Heart left ventricle (tissue), 16 donors: ENCODE results near the gene CFAP46. TPM values are rescaled to one million over a fixed set of nuclear protein-coding genes. Genes with fewer than 3 reads are reported as not detected.

ENCODE experiments used
- ATAC-seq, 4 donors: fragments of 200-7000 bp; cut with Tn5 transposase; one replicate each; pipeline ENCODE4 v1.9.1; 2020 to 2022; ENCODE audit warnings: moderate library complexity in 4 of 4, mild to moderate bottlenecking in 3 of 4, moderate number of reproducible peaks in 1 of 4
- DNase-seq, 5 donors: peaks; one replicate each; pipeline ENCODE4 v3.0.0-alpha.2; 2020
- H3K27ac ChIP-seq, 12 donors: fragments of 200-600 bp; sonication (generic) in 4 of 12; one replicate each; pipeline versions ENCODE4 v1.5.0 to v1.8.0; 2016 to 2022; ENCODE audit warnings: mild to moderate bottlenecking in 2 of 12
- H3K27me3 ChIP-seq, 9 donors: fragments of 200-600 bp; sonication (generic) in 2 of 9; one replicate each; pipeline versions ENCODE4 v1.5.1 to v1.8.0; 2016 to 2022; ENCODE audit warnings: mild to moderate bottlenecking in 3 of 9
- H3K36me3 ChIP-seq, 9 donors: fragments of 200-600 bp; sonication (generic) in 2 of 9; one replicate each; pipeline versions ENCODE4 v1.5.0 to v1.8.0; 2018 to 2022; ENCODE audit warnings: mild to moderate bottlenecking in 2 of 9
- H3K4me1 ChIP-seq, 12 donors: fragments of 200-600 bp; sonication (generic) in 4 of 12; one replicate each; pipeline versions ENCODE4 v1.5.0 to v1.8.0; 2016 to 2022; ENCODE audit warnings: mild to moderate bottlenecking in 3 of 12
- H3K4me3 ChIP-seq, 12 donors: fragments of 200-600 bp; sonication (generic) in 4 of 12; one replicate each; pipeline versions ENCODE4 v1.5.0 to v1.8.0; 2017 to 2022; ENCODE audit warnings: mild to moderate bottlenecking in 9 of 12, moderate library complexity in 4 of 12
- H3K9me3 ChIP-seq, 12 donors: fragments of 200-600 bp; sonication (generic) in 4 of 12; one replicate each; pipeline versions ENCODE4 v1.5.0 to v1.8.0; 2016 to 2022; ENCODE audit warnings: mild to moderate bottlenecking in 1 of 12
- POLR2A ChIP-seq, 2 donors: fragments of 450-650 bp; IDR thresholded peaks; one replicate each; pipeline ENCODE4 v1.6.1; 2017; ENCODE audit warnings: antibody characterized with exemption in 2 of 2, mild to moderate bottlenecking in 2 of 2, moderate library complexity in 2 of 2
- WGBS, 4 donors: extraction: QIAGEN DNeasy Blood & Tissue Kit in 2 of 4; methylation state at CpG; one replicate each; pipeline versions ENCODE4 v1.1.5 to v1.1.7; 2013 to 2018; 5-methylcytosine and 5-hydroxymethylcytosine counted together
- intact Hi-C, 10 donors: fragments of 100-400 bp; cut with DNase I; formaldehyde crosslinking; loops; one replicate each; pipeline versions ENCODE4 v1.11.1 to v1.14.2; 2022
- polyA plus RNA-seq, 2 donors: library from polyadenylated mRNA; stranded (reverse); fragments of 200-250 nt; gene quantifications; one replicate each; pipeline ENCODE4 v1.2.3, GENCODE V29; 2013
- total RNA-seq, 9 donors: library from RNA; depleted of rRNA in 2 of 9; stranded (reverse); fragments of >200 nt in 2 of 9; fragmentation: NEBNext Ultra II Directional in 3 of 9; extraction: Animal tissue kit (Norgen Biotek cat#: 25700) in 3 of 9; gene quantifications; one replicate each; pipeline versions ENCODE4 v1.1.0 to v1.2.4, GENCODE V29; 2016 to 2023
- TF ChIP-seq, protein P1 (sequence below), 12 donors: fragments of 200-600 bp; sonication (generic) in 4 of 12; IDR thresholded peaks; one replicate each; pipeline versions ENCODE4 v1.5.0 to v1.8.0; 2018 to 2022; ENCODE audit warnings: antibody characterized with exemption in 12 of 12, mild to moderate bottlenecking in 5 of 12
- donor health status: ischemic (EF 13 %, LVEDD 7.1; RV severe dilation, severe dysfunction).
- donor health status: healthy with polysubstance abuse.
- donor health status: DM: no; HTN: yes; CAD: no.
- donor health status: DM: no; HTN: no; CAD: no.
- donor health status: ischemic (EF 25% LVEDD 6.9; RV normal size, moderate dysfunction).
- donor health status: ischemic (EF 25% LVEDD 5.7; RV mildly dilated, moderate dysfunction).
- donor health status: healthy.
- donor health status: DM: yes; HTN: yes; CAD: no.
- donor health status: ischemic (EF 35%, LVEDD 5.7; RV mildly dilated, moderate dysfunction).
- donor health status: nonischemic (EF 11% LVEDD 7.7; RV severe dilation, severe dysfunction).
- donor health status: DM: yes; HTN: yes; CAD: no.
- donor health status: PGD.
- donor health status: ischemic (EF 29% LVEDD 5.4; RV normal size, mild dysfunction).
- donor health status: nonischemic (EF 23%, LVEDD 6.1; RV moderate dilation, normal function).

CFAP46 gene
- total and polyA plus RNA-seq, 11 donors = 0.61 to 1.8 (median 0.95) TPM

DNA sequence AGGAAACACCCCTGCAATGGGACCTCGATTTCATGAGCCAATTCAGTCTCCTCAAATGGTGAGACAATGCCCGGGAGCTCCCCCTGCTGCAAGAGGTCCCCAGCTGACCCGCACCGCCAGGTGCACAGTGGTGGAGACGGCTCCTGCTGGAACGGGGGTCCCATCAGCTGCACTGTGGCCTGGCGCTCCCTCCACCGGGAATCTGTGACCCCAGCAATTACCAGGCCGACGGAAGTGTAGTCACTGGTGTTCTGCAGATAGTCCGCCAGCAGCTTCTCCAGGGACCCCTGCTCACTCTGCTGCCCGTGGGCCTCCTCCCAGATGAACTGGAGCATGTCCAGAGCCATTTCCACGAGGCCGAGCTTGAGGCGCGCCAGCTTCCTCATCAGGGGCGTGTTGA is 91.5 kb downstream of the CFAP46 start:
- H3K27ac ChIP-seq = no peak overlapping the region
- TF ChIP-seq POLR2A (IDR thresholded peaks at IDR 0.05) = no peak
- TF ChIP-seq, protein P1, sequence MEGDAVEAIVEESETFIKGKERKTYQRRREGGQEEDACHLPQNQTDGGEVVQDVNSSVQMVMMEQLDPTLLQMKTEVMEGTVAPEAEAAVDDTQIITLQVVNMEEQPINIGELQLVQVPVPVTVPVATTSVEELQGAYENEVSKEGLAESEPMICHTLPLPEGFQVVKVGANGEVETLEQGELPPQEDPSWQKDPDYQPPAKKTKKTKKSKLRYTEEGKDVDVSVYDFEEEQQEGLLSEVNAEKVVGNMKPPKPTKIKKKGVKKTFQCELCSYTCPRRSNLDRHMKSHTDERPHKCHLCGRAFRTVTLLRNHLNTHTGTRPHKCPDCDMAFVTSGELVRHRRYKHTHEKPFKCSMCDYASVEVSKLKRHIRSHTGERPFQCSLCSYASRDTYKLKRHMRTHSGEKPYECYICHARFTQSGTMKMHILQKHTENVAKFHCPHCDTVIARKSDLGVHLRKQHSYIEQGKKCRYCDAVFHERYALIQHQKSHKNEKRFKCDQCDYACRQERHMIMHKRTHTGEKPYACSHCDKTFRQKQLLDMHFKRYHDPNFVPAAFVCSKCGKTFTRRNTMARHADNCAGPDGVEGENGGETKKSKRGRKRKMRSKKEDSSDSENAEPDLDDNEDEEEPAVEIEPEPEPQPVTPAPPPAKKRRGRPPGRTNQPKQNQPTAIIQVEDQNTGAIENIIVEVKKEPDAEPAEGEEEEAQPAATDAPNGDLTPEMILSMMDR (IDR thresholded peaks at IDR 0.05) = no peak
- peaks cover 0 to 15% (median 5%) of the 10 kb centered on the region in 9 donors for H3K27me3 ChIP-seq
- no peak overlapping the region for H3K4me3 ChIP-seq
- H3K36me3 ChIP-seq = no peaks in the 10 kb centered on the region
- 77 to 84% (median 80%) methylated on average over 6 to 17 of the region's 17 CpGs for WGBS, 4 donors
- DNase-seq = peak in 1 of 5 donors; percentile 10
- H3K4me1 ChIP-seq = peaks cover 0 to 11% (median 0%) of the 10 kb centered on the region in 12 donors
- intact Hi-C loops = no loop called here
- H3K9me3 ChIP-seq = peaks cover 0 to 13% (median under 1%) of the 10 kb centered on the region in 12 donors
- no peak for ATAC-seq

DNA sequence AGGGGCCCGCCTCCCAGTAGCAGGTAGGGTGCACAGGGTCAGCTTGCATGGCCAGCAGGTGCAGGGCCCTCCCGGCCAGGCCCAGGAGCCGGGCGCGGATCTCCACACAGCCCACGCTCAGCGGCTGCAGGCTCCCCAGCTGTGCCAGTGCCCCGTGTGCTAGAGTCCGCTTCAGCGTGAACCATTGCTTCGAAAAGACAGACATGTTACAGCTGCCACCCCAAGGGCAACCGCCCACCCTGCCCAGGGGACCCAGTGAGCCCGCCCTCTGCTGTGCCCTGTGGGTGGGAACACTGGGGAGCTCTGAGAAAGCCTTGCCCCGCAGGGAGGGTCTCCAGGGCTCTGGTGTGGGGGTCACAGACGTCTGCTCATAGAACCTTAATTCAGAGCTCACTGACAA is 92.1 kb downstream of the CFAP46 start:
- Histone ChIP-seq H3K36me3 (no peaks in the 10 kb centered on the region), H3K27ac (no peak overlapping the region), H3K4me3 (no peak overlapping the region), H3K27me3 (peaks cover 0 to 17% (median 5%) of the 10 kb centered on the region in 9 donors), H3K9me3 (peaks cover 0 to 11% (median 0%) of the 10 kb centered on the region in 12 donors), H3K4me1 (peaks cover 0 to 11% (median 0%) of the 10 kb centered on the region in 12 donors)
- WGBS, 4 donors = 85 to 94% (median 93%) methylated on average over 11 to 15 of the region's 15 CpGs
- intact Hi-C loops = no loop called here
- DNase-seq (peak in 1 of 5 donors; percentile 10), ATAC-seq (no peak)
- TF ChIP-seq, protein P1 (IDR thresholded peaks at IDR 0.05) = no peak
- no peak for TF ChIP-seq POLR2A (IDR thresholded peaks at IDR 0.05)

DNA sequence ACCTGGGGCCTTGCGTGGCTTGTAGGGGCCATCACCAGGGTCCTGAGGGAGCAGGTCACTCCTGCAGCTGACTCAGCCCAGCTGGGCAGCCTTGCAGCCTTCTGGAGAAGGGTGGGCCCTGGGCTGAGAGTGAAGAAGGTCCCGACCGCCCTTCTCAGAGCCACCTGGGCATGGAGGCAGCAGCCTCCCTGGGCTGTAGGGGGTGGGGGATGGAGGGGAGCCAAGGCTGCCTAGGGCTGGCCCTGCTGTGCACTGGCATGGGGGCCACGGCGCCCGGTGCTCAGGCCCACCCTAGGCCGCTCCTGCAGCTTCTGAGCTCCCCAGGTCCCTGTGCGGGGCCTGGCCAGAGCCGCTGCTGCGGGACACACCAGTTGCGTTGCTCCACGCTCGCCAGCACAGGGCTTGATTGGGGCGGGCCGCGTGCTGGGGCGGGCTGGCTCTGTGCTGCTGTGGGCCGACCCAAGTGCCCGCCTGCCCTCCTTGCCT is 92.8 kb downstream of the CFAP46 start:
- Histone ChIP-seq H3K4me3 (no peak overlapping the region), H3K4me1 (peaks cover 0 to 11% (median 0%) of the 10 kb centered on the region in 12 donors), H3K9me3 (peaks cover 0 to 11% (median 0%) of the 10 kb centered on the region in 12 donors), H3K36me3 (no peaks in the 10 kb centered on the region), H3K27me3 (peaks cover 0 to 17% (median 5%) of the 10 kb centered on the region in 9 donors), H3K27ac (no peak overlapping the region)
- WGBS, 4 donors = 86 to 94% (median 93%) methylated on average over 11 to 19 of the region's 19 CpGs
- peak in 1 of 4 donors; percentile 23 for ATAC-seq
- DNase-seq = peak in 1 of 5 donors; percentile 15
- intact Hi-C loops = loop anchor here in 2 of 10 donors (5.0 to 10.0 kb wide), 2 partner anchors 273 to 275 kb away; no protein-coding TSS in a partner anchor
- TF ChIP-seq, protein P1 (IDR thresholded peaks at IDR 0.05) = no peak
- no peak for TF ChIP-seq POLR2A (IDR thresholded peaks at IDR 0.05)

DNA sequence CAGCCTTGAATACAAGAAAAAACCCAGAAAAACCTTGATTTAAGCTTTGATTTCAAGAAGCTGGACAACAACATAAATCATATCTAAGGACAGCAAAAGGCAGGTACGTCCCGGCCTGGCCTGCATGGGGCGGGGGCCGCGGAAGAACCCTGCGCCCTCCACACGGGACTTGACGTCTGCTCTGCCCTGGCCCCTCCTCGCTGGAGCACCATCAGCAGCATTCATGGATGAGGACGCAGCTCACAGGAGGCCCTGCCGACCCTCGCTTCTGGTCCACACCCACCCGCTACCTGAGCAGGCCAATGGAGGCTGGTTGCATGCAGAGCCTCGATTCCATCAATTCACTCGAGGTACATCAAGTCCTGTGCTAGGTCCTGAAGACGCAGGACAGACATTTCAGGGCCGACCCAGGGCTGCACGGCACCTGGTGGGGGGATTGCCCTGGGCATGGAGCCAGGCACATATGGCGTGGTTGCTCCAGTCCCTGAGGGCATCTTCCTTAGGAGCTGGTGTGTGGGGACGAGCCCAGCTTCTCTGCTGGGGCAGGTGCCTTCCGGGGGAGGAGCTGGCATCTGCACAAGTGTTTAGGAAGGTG is 93.3 kb downstream of the CFAP46 start:
- Histone ChIP-seq H3K27me3 (peaks cover 0 to 17% (median 5%) of the 10 kb centered on the region in 9 donors), H3K4me3 (no peak overlapping the region), H3K9me3 (peaks cover 0 to 8% (median 0%) of the 10 kb centered on the region in 12 donors), H3K4me1 (peaks cover 0 to 11% (median 0%) of the 10 kb centered on the region in 12 donors), H3K27ac (no peak overlapping the region), H3K36me3 (no peaks in the 10 kb centered on the region)
- DNase-seq (peak in 1 of 5 donors; percentile 5), ATAC-seq (peak in 1 of 4 donors; percentile 19)
- WGBS, 4 donors = 85 to 89% (median 87%) methylated on average over 21 of the region's 21 CpGs
- intact Hi-C loops = loop anchor here in 2 of 10 donors (5.0 to 10.0 kb wide), 2 partner anchors 273 to 276 kb away; no protein-coding TSS in a partner anchor
- no peak for TF ChIP-seq POLR2A (IDR thresholded peaks at IDR 0.05)
- TF ChIP-seq, protein P1 (IDR thresholded peaks at IDR 0.05) = no peak
